DLD1 (cell line): Measurements from ENCODE around the gene ARHGAP20.

Experiments used
- in situ Hi-C: cut with HindIII; loops from 2 replicates; pipeline ENCODE4 v1.10.0; 2017; ENCODE audit warnings: low sequenced_read_pairs

ARHGAP20 gene

GRCh38 chr11:110530900-110531741, 181.1 kb downstream of the ARHGAP20 start:
- in situ Hi-C loops: no loop called here

DNA sequence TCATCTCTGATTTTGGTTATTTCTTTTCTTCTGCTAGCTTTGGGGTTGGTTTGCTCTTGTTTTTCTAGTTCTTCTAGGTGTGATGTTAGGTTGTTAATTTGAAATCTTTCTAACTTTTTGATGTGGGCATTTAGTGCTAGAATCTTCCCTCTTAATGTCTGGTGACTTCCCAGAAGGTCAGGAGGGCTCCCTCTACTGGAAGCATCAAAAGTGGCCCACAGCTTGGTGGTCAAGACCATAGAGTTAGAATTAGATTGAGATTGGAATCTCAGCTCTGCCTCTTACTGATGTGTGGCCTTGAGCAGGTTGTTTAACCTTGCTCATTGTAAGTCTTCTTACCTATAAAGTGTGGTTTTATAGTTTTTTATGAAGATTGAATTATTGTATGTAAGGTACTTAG, 183.2 kb downstream of the ARHGAP20 start:
- in situ Hi-C loops: loop anchor here (10.0 kb wide), 1 partner anchor 436 kb away; no protein-coding TSS in a partner anchor

DNA sequence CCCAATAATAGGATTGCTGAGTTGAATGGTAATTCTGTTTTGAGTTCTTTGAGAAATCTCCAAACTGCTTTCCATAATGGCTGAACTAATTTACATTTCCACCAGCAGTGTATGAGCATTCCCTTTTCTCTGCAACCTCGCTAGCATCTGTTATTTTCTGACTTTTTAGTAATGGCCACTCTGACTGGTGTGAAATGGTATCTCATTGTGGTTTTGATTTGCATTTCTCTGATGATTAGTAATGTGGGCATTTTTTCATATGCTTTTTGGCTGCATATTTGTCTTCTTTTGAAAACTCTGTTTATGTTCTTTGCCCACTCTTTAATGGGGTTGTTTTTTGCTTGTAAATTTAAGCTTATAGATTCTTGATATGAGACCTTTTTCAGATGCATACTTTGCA, 185.1 kb downstream of the ARHGAP20 start:
- in situ Hi-C loops: loop anchor here (10.0 kb wide), 1 partner anchor 438 kb away; no protein-coding TSS in a partner anchor
